CD8-positive, alpha-beta memory T cell (primary cell): Measurements from ENCODE around the gene KLK5. TPM values are rescaled to one million over a fixed set of nuclear protein-coding genes. Genes with fewer than 3 reads are reported as not detected.

Source experiments
- CTCF ChIA-PET: fragments of 350-600 bp; sonication (Branson Sonifier 250); formaldehyde crosslinking; loops from one replicate; lab custom pipeline; 2021; ENCODE audit warnings: antibody characterized with exemption; lab: Charles Lee
- POLR2A ChIA-PET: fragments of 350-600 bp; sonication (Branson Sonifier 250); formaldehyde crosslinking; loops from one replicate; lab custom pipeline; 2021; ENCODE audit warnings: antibody characterized with exemption; lab: Charles Lee
- DNase-seq, 5 donors: peaks; one replicate each; pipeline versions ENCODE4 v3.0.0 to v3.0.0-alpha.2; 2020 to 2022; ENCODE audit warnings: mixed read lengths in 1 of 5
- H3K27ac ChIP-seq: one replicate; pipeline ENCODE4 v1.7.0; 2013; ENCODE audit warnings: low read depth, mild to moderate bottlenecking, low read length, moderate library complexity
- H3K27me3 ChIP-seq: 2 replicates; pipeline ENCODE4 v1.7.0; 2013; ENCODE audit warnings: low read length, mild to moderate bottlenecking; ENCODE audit not compliant: insufficient read depth, poor library complexity, severe bottlenecking
- H3K36me3 ChIP-seq: 2 replicates; pipeline ENCODE4 v1.7.0; 2013; ENCODE audit warnings: mild to moderate bottlenecking, low read length, moderate library complexity; ENCODE audit not compliant: insufficient read depth
- H3K4me1 ChIP-seq: 2 replicates; pipeline ENCODE4 v1.7.0; 2013; ENCODE audit warnings: mild to moderate bottlenecking, low read length, moderate library complexity; ENCODE audit not compliant: insufficient read depth
- H3K4me3 ChIP-seq: 2 replicates; pipeline ENCODE4 v1.7.0; 2013; ENCODE audit warnings: mild to moderate bottlenecking, low read length
- H3K9me3 ChIP-seq: 2 replicates; pipeline ENCODE4 v1.7.0; 2013; ENCODE audit warnings: mild to moderate bottlenecking, low read length
- H3K27ac Mint-ChIP-seq, 8 donors: one replicate each; pipeline ENCODE4 v1.8.0; 2020 to 2021; ENCODE audit warnings: mixed read lengths in 8 of 8, mild to moderate bottlenecking in 6 of 8, inconsistent platforms in 3 of 8, moderate library complexity in 3 of 8
- H3K27me3 Mint-ChIP-seq, 2 donors: one replicate each; pipeline ENCODE4 v1.8.0; 2020 to 2021; ENCODE audit warnings: mixed read lengths in 2 of 2, mild to moderate bottlenecking in 1 of 2, moderate library complexity in 1 of 2
- H3K36me3 Mint-ChIP-seq, 3 donors: one replicate each; pipeline ENCODE4 v1.8.0; 2020 to 2021; ENCODE audit warnings: mixed read lengths in 3 of 3, inconsistent platforms in 1 of 3, mild to moderate bottlenecking in 1 of 3
- H3K4me1 Mint-ChIP-seq, 3 donors: one replicate each; pipeline ENCODE4 v1.8.0; 2020 to 2021; ENCODE audit warnings: mixed read lengths in 3 of 3, inconsistent platforms in 1 of 3, mild to moderate bottlenecking in 1 of 3
- H3K4me3 Mint-ChIP-seq, 7 donors: one replicate each; pipeline ENCODE4 v1.8.0; 2020 to 2021; ENCODE audit warnings: mixed read lengths in 7 of 7, mild to moderate bottlenecking in 6 of 7, moderate library complexity in 4 of 7, inconsistent platforms in 2 of 7
- H3K9me3 Mint-ChIP-seq, 5 donors: one replicate each; pipeline ENCODE4 v1.8.0; 2020 to 2022; ENCODE audit warnings: mixed read lengths in 5 of 5, mild to moderate bottlenecking in 3 of 5, moderate library complexity in 2 of 5, inconsistent platforms in 1 of 5
- polyA plus RNA-seq: library from polyadenylated mRNA; unstranded; fragments of 300-500 nt; fragmentation: Illumina TruSeq; gene quantifications from one replicate; pipeline ENCODE4 v1.2.3, GENCODE V29; 2021
- total RNA-seq, 2 experiments: library from RNA; stranded (reverse); gene quantifications; one replicate each; pipeline ENCODE4 v1.2.3, GENCODE V29; 2021

KLK5 gene
- total and polyA plus RNA-seq, 3 experiments from 2014 or later: not detected

- CTCF ChIA-PET: no interaction called here
Measured at GRCh38 chr19:50944795-50945194, 8.0 kb downstream of the KLK5 start.

DNA sequence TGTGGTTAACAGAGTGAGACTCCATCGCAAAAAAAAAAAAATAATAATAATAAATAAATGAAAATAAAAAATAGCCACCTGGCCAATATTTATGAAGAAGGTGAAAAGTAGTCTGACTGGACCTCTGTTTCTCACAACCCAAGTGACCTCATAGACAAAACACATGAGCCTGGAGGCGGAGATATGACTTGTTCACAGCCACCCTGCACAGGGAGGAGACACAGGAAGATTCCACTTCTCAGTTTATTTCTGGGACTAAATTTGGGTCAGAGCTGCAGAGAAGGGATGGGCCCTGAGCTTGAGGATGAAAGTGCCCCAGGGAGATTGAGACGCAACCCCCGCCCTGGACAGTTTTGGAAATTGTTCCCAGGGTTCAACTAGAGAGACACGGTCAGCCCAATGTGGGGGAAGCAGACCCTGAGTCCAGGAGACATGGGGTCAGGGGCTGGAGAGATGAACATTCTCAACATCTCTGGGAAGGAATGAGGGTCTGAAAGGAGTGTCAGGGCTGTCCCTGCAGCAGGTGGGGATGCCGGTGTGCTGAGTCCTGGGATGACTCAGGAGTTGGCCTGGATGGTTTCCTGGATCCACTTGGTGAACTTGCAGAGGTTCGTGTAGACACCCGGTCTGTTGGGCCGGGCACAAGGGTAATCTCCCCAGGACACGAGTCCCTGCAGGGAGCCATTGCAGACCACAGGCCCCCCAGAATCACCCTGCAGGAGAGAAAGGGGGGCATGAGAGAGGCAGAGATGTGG lies 9.6 kb downstream of the KLK5 start:
- Histone ChIP-seq H3K27ac (no peak overlapping the region), H3K4me3 (no peak overlapping the region), H3K9me3 (no peaks in the 10 kb centered on the region), H3K4me1 (no peaks in the 10 kb centered on the region), H3K27me3 (no peaks in the 10 kb centered on the region), H3K36me3 (no peaks in the 10 kb centered on the region)
- H3K27me3 Mint-ChIP-seq: peaks cover 0 to 25% of the 10 kb centered on the region in 2 donors
- POLR2A ChIA-PET: no interaction called here
- H3K36me3 Mint-ChIP-seq: no peaks in the 10 kb centered on the region
- no peaks in the 10 kb centered on the region for H3K4me1 Mint-ChIP-seq
- CTCF ChIA-PET: no interaction called here
- H3K27ac Mint-ChIP-seq: no peak overlapping the region
- no peak overlapping the region for H3K4me3 Mint-ChIP-seq
- DNase-seq: no peak
- peaks cover 2 to 8% (median 4%) of the 10 kb centered on the region in 5 donors for H3K9me3 Mint-ChIP-seq

More at GRCh38 chr19:50944795-50945194, 8.0 kb downstream of the KLK5 start:
- Mint-ChIP-seq H3K4me3 (no peak overlapping the region), H3K36me3 (peaks cover 0 to 1% (median 0%) of the 10 kb centered on the region in 3 donors), H3K27me3 (peaks cover 0 to 26% of the 10 kb centered on the region in 2 donors), H3K27ac (no peak overlapping the region), H3K4me1 (no peaks in the 10 kb centered on the region), H3K9me3 (peaks cover 2 to 5% (median 4%) of the 10 kb centered on the region in 5 donors)
- POLR2A ChIA-PET: no interaction called here
- no peak for DNase-seq
- Histone ChIP-seq H3K4me1 (no peaks in the 10 kb centered on the region), H3K4me3 (no peak overlapping the region), H3K36me3 (no peaks in the 10 kb centered on the region), H3K27me3 (no peaks in the 10 kb centered on the region), H3K27ac (no peak overlapping the region), H3K9me3 (no peaks in the 10 kb centered on the region)

DNA sequence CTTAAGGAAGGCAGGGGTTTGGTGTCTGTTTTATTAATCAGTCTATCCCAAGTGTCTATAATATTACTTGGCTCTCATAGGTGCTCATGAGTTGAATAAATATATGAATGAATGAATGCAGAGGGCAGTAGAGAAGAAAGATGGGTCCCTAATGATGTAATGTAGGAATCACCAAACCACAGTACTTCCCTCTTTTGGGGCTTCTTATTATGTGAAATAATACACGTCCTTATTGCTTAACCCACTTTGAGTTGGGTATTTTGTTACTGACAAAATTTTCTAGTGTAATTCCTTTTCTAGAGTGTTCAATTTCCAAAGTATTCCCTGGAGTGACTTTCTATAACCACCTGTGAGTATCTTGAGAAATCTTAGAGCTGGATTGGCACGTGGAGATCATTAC lies 13.2 kb downstream of the KLK5 start:
- Mint-ChIP-seq H3K9me3 (peaks cover 0 to 8% (median 4%) of the 10 kb centered on the region in 5 donors), H3K4me3 (no peak overlapping the region), H3K4me1 (no peaks in the 10 kb centered on the region), H3K36me3 (no peaks in the 10 kb centered on the region), H3K27ac (no peak overlapping the region), H3K27me3 (peaks cover 0 to 18% of the 10 kb centered on the region in 2 donors)
- Histone ChIP-seq H3K9me3 (no peaks in the 10 kb centered on the region), H3K36me3 (no peaks in the 10 kb centered on the region), H3K4me3 (no peak overlapping the region), H3K27me3 (no peaks in the 10 kb centered on the region), H3K4me1 (no peaks in the 10 kb centered on the region), H3K27ac (no peak overlapping the region)
- ChIA-PET POLR2A (no interaction called here), CTCF (interaction anchor here (1.4 kb wide), 1 partner anchor 18 kb away, joined by 3 read pairs; no protein-coding TSS in a partner anchor)
- no peak for DNase-seq

- H3K36me3 Mint-ChIP-seq: no peaks in the 10 kb centered on the region
- POLR2A ChIA-PET: no interaction called here
- Histone ChIP-seq H3K4me1 (no peaks in the 10 kb centered on the region), H3K27me3 (no peaks in the 10 kb centered on the region), H3K9me3 (no peaks in the 10 kb centered on the region), H3K36me3 (no peaks in the 10 kb centered on the region), H3K27ac (no peak overlapping the region), H3K4me3 (no peak overlapping the region)
- no peak for DNase-seq
- peaks cover 12 to 32% of the 10 kb centered on the region in 2 donors for H3K27me3 Mint-ChIP-seq
- H3K4me3 Mint-ChIP-seq: no peak overlapping the region
- CTCF ChIA-PET: interaction anchor here (1.5 kb wide), 1 partner anchor 11 kb away, joined by 7 read pairs; no protein-coding TSS in a partner anchor
- H3K27ac Mint-ChIP-seq: no peak overlapping the region
- peaks cover 0 to 2% (median 0%) of the 10 kb centered on the region in 3 donors for H3K4me1 Mint-ChIP-seq
- H3K9me3 Mint-ChIP-seq: peaks cover 0 to 4% (median 0%) of the 10 kb centered on the region in 5 donors
Measured at GRCh38 chr19:50933640-50934039, 19.2 kb downstream of the KLK5 start.

GRCh38 chr19:50932690-50933083 lies 20.2 kb downstream of the KLK5 start:
- H3K36me3 Mint-ChIP-seq: peaks cover 0 to 2% (median 0%) of the 10 kb centered on the region in 3 donors
- H3K4me3 Mint-ChIP-seq: no peak overlapping the region
- POLR2A ChIA-PET: no interaction called here
- H3K4me1 ChIP-seq: no peaks in the 10 kb centered on the region
- DNase-seq: no peak
- H3K27ac ChIP-seq: no peak overlapping the region
- H3K36me3 ChIP-seq: no peaks in the 10 kb centered on the region
- H3K27ac Mint-ChIP-seq: no peak overlapping the region
- peaks cover 0 to 3% (median 0%) of the 10 kb centered on the region in 5 donors for H3K9me3 Mint-ChIP-seq
- H3K27me3 Mint-ChIP-seq: peaks cover 16 to 36% of the 10 kb centered on the region in 2 donors
- no peak overlapping the region for H3K4me3 ChIP-seq
- H3K4me1 Mint-ChIP-seq: peaks cover 0 to 2% (median 0%) of the 10 kb centered on the region in 3 donors
- no peaks in the 10 kb centered on the region for H3K9me3 ChIP-seq
- H3K27me3 ChIP-seq: no peaks in the 10 kb centered on the region
- CTCF ChIA-PET: interaction anchor here (0.9 kb wide), 1 partner anchor 11 kb away, joined by 4 read pairs; no protein-coding TSS in a partner anchor

DNA sequence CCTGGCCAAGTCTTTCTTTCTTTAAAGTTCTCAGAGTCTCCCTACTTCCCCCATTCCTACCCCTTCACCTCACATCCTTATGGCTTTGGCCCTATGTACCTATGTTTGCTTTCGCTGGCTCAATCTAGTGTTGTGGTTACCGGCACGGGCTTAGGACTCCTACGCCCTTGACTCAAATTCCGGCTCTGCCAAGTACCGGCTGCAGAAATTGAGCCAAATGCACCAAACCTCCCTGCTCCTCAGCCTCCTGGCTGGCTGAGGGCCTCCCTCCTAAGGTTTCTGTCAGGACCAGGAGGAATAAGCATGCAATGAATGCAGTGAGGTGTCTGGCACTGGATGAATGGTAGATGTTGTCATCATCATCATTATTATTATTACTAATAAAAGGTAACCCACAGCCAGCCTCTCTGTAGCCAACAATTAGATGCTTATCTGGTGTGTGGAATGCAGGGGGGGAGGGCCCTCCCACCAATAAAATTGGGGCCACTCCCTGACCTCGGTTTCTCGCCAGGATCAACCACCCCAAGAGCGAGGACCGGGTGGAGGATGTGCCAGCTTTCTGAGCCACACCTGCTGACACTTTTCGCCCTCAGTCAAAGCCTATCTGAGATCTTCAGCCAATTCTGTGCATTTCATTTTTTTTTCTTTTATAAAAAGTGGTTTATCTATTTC lies 20.7 kb downstream of the KLK5 start:
- H3K36me3 ChIP-seq: no peaks in the 10 kb centered on the region
- no peak for DNase-seq
- POLR2A ChIA-PET: no interaction called here
- Mint-ChIP-seq H3K36me3 (peaks cover 0 to 2% (median 0%) of the 10 kb centered on the region in 3 donors), H3K9me3 (peaks cover 0 to 2% (median 0%) of the 10 kb centered on the region in 5 donors), H3K27me3 (peaks cover 17 to 42% of the 10 kb centered on the region in 2 donors), H3K4me3 (no peak overlapping the region), H3K4me1 (peaks cover 0 to 2% (median 0%) of the 10 kb centered on the region in 3 donors), H3K27ac (no peak overlapping the region)
- no peak overlapping the region for H3K27ac ChIP-seq
- CTCF ChIA-PET: interaction anchor here (0.9 to 1.5 kb wide), 2 partner anchors 10 kb away, joined by 3 to 4 read pairs; no protein-coding TSS in a partner anchor
- no peak overlapping the region for H3K4me3 ChIP-seq
- H3K27me3 ChIP-seq: no peaks in the 10 kb centered on the region
- H3K9me3 ChIP-seq: no peaks in the 10 kb centered on the region
- H3K4me1 ChIP-seq: no peaks in the 10 kb centered on the region

DNA sequence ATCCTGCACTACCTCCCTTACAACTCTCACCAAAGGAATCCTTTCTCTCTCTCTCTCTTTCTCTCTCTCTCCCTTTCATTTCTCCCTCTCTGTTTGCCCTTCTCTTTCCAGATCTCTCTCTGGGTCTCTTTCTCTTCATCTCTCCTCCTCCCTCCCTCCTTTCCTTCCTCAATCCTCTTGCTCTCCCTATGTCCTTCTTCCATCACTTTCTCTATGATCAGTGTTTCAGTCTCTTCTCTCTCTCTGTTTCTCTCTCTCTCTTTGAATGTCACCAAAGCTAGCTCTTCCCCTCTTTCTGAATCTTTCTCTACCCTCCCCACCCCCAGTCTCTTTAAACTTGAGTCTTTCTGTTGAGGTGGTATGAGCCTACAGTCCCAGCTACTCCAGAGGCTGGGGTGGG lies 21.8 kb downstream of the KLK5 start:
- POLR2A ChIA-PET: no interaction called here
- Mint-ChIP-seq H3K4me1 (peaks cover 0 to 2% (median 0%) of the 10 kb centered on the region in 3 donors), H3K27ac (no peak overlapping the region), H3K9me3 (peaks cover 0 to 2% (median 0%) of the 10 kb centered on the region in 5 donors), H3K27me3 (peaks cover 17 to 44% of the 10 kb centered on the region in 2 donors), H3K36me3 (peaks cover 0 to 2% (median 0%) of the 10 kb centered on the region in 3 donors), H3K4me3 (no peak overlapping the region)
- Histone ChIP-seq H3K9me3 (no peaks in the 10 kb centered on the region), H3K27ac (no peak overlapping the region), H3K4me3 (no peak overlapping the region), H3K4me1 (no peaks in the 10 kb centered on the region), H3K36me3 (no peaks in the 10 kb centered on the region), H3K27me3 (no peaks in the 10 kb centered on the region)
- DNase-seq: no peak
- CTCF ChIA-PET: interaction anchor here (1.5 kb wide), 1 partner anchor 9 kb away, joined by 3 read pairs; no protein-coding TSS in a partner anchor

GRCh38 chr19:50928831-50929230 lies 24.0 kb downstream of the KLK5 start:
- Mint-ChIP-seq H3K9me3 (peaks cover 0 to 2% (median 0%) of the 10 kb centered on the region in 5 donors), H3K27ac (no peak overlapping the region), H3K4me1 (peaks cover 0 to 2% (median 0%) of the 10 kb centered on the region in 3 donors), H3K27me3 (peaks cover 17 to 40% of the 10 kb centered on the region in 2 donors), H3K36me3 (peaks cover 0 to 2% (median 0%) of the 10 kb centered on the region in 3 donors), H3K4me3 (no peak overlapping the region)
- ChIA-PET POLR2A (no interaction called here), CTCF (no interaction called here)
- Histone ChIP-seq H3K27me3 (no peaks in the 10 kb centered on the region), H3K4me3 (no peak overlapping the region), H3K9me3 (no peaks in the 10 kb centered on the region), H3K36me3 (no peaks in the 10 kb centered on the region), H3K27ac (no peak overlapping the region), H3K4me1 (no peaks in the 10 kb centered on the region)
- DNase-seq: no peak
